OCI-LY7 (cell line): ENCODE measurements around the gene LAMTOR2.

Experiments
- CTCF ChIP-seq: fragments of 200-600 bp; sonication (generic); conservative IDR thresholded peaks from 2 replicates; pipeline ENCODE4 v1.5.1; 2014; ENCODE audit warnings: mild to moderate bottlenecking, antibody characterized with exemption, low read length, moderate library complexity, mixed read lengths
- EZH2phosphoT487 ChIP-seq: fragments of 200-600 bp; sonication (generic); IDR thresholded peaks from 2 replicates; pipeline ENCODE4 v1.6.1; 2018; ENCODE audit warnings: low read depth, borderline replicate concordance, mild to moderate bottlenecking, mixed run types, antibody characterized with exemption, low read length, moderate library complexity, mixed read lengths

- no peak for TF ChIP-seq CTCF
- TF ChIP-seq EZH2phosphoT487: no peak
These were observed 22.8 kb downstream of the LAMTOR2 start for GRCh38 chr1:156077430-156077760.
